Bronchial epithelial cell (primary cell): Measurements from ENCODE around the gene DDX21. TPM values are rescaled to one million over a fixed set of nuclear protein-coding genes. Genes with fewer than 3 reads are reported as not detected.
"Not testable (repeated sequence)": the region's sequence is repeated elsewhere in the genome, so short reads cannot be mapped to it uniquely, and the experiment has no call there.

ENCODE experiments used
- DNase-seq: peaks from one replicate; pipeline ENCODE4 v3.0.0-alpha.2; 2010; ENCODE audit warnings: low read depth
- FAIRE-seq: peaks from 2 replicates; lab custom pipeline; 2011; peaks lifted over from hg19 to GRCh38; lab: Jason Lieb, UNC
- H3K27me3 ChIP-seq: 2 replicates; pipeline ENCODE4 v1.5.1; 2011; ENCODE audit warnings: low read length; ENCODE audit not compliant: control insufficient read depth, insufficient read depth
- H3K36me3 ChIP-seq: 2 replicates; pipeline ENCODE4 v1.5.1; 2011; ENCODE audit warnings: low read length; ENCODE audit not compliant: control insufficient read depth, insufficient read depth
- H3K4me3 ChIP-seq: 2 replicates; pipeline ENCODE4 v1.5.1; 2011; ENCODE audit warnings: mild to moderate bottlenecking, low read depth, low read length, control low read depth
- total RNA-seq: library from RNA; depleted of rRNA; stranded (reverse); fragments of >200 nt; gene quantifications from 2 replicates; pipeline ENCODE4 v1.2.1, GENCODE V29; 2014
- TF ChIP-seq, protein P1 (sequence below): IDR thresholded peaks from 2 replicates; pipeline ENCODE4 v1.5.1; 2011; ENCODE audit warnings: mild to moderate bottlenecking, moderate library complexity, low read length, control low read depth, inconsistent platforms; ENCODE audit not compliant: insufficient read depth, severe bottlenecking

Gene DDX21
- total RNA-seq = 148 and 193 TPM in 2 replicates

DNA sequence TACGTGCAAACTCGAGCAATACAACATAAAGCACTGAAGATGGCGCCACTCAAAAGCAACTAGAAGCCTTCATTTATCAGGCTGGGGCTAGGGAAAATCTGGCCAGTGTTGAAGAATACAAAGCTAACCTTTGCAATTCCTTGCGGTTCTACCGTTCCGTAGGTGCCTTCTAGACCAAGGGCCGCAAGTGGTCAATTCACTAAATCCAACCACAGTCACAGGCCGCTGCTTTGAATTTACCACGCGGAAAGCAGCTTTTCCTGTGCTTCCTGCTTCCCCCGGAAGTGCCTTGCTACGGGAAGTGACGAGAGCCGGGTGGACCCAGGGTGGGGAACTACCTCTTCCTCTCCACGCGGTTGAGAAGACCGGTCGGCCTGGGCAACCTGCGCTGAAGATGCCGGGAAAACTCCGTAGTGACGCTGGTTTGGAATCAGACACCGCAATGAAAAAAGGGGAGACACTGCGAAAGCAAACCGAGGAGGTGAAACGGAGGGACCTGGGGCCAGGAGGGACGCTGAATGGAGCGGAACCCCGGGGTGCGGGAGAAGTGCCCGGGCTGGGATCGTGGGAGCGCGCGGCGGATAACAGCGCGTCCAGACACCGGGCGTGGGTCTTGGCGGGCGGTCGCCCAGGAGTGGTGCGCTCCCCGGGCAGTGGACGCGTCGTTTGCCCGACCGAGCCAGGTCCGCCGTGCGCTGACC, at the start of gene DDX21:
TSS of gene DDX21 (plus strand) at position 339 of the 701 bp plus-strand sequence. CDS start at position 395, 56 bp downstream.
- TF ChIP-seq, protein P1, sequence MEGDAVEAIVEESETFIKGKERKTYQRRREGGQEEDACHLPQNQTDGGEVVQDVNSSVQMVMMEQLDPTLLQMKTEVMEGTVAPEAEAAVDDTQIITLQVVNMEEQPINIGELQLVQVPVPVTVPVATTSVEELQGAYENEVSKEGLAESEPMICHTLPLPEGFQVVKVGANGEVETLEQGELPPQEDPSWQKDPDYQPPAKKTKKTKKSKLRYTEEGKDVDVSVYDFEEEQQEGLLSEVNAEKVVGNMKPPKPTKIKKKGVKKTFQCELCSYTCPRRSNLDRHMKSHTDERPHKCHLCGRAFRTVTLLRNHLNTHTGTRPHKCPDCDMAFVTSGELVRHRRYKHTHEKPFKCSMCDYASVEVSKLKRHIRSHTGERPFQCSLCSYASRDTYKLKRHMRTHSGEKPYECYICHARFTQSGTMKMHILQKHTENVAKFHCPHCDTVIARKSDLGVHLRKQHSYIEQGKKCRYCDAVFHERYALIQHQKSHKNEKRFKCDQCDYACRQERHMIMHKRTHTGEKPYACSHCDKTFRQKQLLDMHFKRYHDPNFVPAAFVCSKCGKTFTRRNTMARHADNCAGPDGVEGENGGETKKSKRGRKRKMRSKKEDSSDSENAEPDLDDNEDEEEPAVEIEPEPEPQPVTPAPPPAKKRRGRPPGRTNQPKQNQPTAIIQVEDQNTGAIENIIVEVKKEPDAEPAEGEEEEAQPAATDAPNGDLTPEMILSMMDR = peak; percentile 77
- Histone ChIP-seq H3K4me3 (peak within 1 kb of the TSS; percentile 100), H3K36me3 (peaks cover 1% of the 10 kb centered on the region), H3K27me3 (no peaks in the 10 kb centered on the region)
- FAIRE-seq (no peak), DNase-seq (peak; percentile 88)

DNA sequence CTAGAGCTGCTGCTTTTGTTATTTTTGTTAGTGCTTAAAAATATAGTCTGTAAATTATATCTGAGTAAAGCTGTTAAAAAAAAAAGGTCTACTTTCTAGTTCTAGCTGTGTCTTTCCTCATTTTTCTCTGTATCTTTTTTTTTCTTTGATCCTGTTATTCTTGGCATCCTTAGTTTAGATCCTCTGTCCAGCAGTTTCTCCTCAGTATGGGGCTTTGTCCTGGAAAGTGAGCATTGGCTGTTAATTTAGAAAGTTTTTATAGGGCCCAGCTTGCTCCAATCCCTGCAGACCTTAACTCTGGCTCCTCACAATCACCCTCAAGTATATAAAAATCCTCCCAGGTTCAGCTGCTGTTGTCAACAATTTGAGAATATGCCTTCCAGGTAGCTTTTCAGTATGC, 31.4 kb upstream of the DDX21 start:
- TF ChIP-seq, protein P1 = no peak
- Histone ChIP-seq H3K36me3 (peaks cover 2% of the 10 kb centered on the region), H3K27me3 (no peaks in the 10 kb centered on the region), H3K4me3 (no peak overlapping the region)
- no peak for FAIRE-seq
- no peak for DNase-seq

DNA sequence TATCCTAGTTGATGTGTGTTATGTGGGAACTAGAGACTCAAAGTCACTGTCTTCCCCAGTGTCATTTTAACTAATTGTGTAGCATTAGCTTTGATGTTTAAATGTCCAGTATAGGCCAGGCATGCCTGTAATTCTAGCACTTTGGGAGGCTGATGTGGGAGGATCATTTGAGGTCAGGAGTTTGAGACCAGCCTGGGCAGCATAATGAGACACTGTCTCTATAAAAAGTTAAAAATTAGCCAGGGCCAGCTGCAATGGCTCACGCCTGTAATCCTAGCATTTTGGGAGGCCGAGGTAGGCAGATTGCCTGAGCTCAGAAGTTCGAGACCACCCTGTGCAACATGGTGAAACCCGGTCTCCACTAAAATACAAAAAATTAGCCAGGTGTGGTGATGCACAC, 30.5 kb upstream of the DDX21 start:
- DNase-seq (no peak), FAIRE-seq (no peak)
- Histone ChIP-seq H3K4me3 (no peak overlapping the region), H3K36me3 (peaks cover 2% of the 10 kb centered on the region), H3K27me3 (no peaks in the 10 kb centered on the region)
- TF ChIP-seq, protein P1 = no peak

DNA sequence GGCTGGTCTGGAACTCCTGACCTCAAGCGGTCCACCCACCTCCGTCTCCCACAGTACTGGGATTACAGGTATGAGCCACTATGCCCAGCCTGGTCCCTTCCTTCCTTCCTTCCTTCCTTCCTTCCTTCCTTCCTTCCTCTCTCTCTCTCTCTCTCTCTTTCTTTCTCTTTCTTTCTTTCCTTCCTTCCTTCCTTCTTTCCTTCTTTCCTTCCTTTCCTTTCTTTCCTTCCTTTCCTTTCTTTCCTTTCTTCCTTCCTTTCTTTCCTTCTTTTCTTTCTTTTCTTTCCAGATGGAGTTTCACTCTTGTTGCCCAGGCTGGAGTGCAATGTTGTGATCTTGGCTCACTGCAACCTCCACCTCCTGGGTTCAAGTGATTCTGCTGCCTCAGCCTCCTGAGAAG, 26.8 kb upstream of the DDX21 start:
- not testable (repeated sequence) for H3K27me3 ChIP-seq, DNase-seq, H3K36me3 ChIP-seq, H3K4me3 ChIP-seq, FAIRE-seq

DNA sequence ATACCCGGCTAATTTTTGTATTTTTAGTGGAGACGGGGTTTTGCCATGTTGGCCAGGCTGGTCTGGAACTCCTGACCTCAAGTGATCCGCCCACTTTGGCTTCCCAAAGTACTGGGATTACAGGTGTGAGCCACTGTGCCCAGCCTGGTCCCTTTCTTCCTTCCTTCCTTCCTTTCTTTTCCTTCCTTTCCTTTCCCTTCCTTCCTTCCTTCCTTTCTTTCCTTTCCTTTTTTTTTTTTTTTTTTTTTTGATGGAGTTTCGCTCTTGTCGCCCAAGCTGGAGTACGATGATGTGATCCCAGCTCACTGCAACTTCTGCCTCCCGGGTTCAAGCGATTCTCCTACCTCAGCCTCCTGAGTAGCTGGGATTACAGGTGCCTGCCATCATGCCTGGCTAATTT, 26.1 kb upstream of the DDX21 start:
- not testable (repeated sequence) for FAIRE-seq, H3K27me3 ChIP-seq, DNase-seq, H3K36me3 ChIP-seq, H3K4me3 ChIP-seq

DNA sequence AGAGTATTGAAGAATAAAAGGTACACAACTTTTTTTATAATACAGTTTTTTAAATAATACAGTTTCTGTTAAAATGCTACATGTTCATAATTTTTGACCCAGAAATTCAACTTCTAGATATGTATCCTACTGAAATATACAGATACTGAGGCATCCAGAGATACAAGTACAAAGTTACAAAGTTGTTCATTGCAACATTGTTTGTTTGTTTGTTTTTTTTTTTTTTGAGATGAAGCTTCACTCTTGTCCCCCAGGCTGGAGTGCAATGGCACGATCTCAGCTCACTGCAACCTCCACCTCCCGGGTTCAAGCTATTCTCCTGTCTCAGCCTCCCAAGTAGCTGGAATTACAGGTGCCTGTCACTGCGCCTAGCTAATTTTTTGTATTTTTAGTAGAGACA, 23.1 kb upstream of the DDX21 start:
- not testable (repeated sequence) for H3K27me3 ChIP-seq, H3K36me3 ChIP-seq, FAIRE-seq, H3K4me3 ChIP-seq, DNase-seq

DNA sequence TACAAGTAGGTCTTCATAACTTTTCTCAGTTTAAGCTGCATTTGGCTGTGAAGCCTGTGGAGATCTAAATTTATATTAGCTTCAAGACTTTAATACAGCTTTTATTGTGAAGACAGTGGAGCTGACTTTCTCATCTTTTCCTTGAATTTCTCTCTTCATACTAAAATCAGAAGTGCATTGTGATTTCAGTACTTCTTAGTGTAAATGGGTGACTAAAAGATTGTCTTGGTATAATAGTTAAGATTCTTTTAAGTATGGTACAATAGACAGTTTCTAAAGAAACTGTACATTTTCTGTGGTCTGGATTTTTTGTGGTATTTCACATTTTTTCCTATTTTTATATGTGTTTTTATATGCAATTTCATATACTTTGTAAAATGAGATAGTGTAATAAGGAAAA, 21.0 kb upstream of the DDX21 start:
- FAIRE-seq = no peak

More for the DNA sequence above, 21.0 kb upstream of the DDX21 start:
- Histone ChIP-seq H3K4me3 (no peak overlapping the region), H3K36me3 (peaks cover 6% of the 10 kb centered on the region), H3K27me3 (no peaks in the 10 kb centered on the region)
- no peak for DNase-seq
- TF ChIP-seq, protein P1 = no peak
